Smooth muscle cell of the coronary artery (primary cell): ENCODE measurements around the gene USP15. TPM values are rescaled to one million over a fixed set of nuclear protein-coding genes. Genes with fewer than 3 reads are reported as not detected.

ENCODE experiments used
- total RNA-seq: library from RNA; depleted of rRNA; stranded (reverse); fragments of >200 nt; gene quantifications from 2 replicates; pipeline ENCODE4 v1.2.3, GENCODE V29; 2014; ENCODE audit warnings: low replicate concordance

The USP15 gene
- 59.0 and 65.1 TPM in 2 replicates for total RNA-seq

GRCh38 chr12:62259993-62260732, at the start of gene USP15:
Gene USP15 (plus strand): TSS chr12:62260404. CDS start chr12:62260415, 11 bp downstream.

Other genes with a start within 250 kb of the USP15 start
- gene MON2, start 206.4 kb downstream of the USP15 start, total RNA-seq: 23.6 and 32.2 TPM in 2 replicates